ENCODE results near the gene CARNS1. TPM values are rescaled to one million over a fixed set of nuclear protein-coding genes. Genes with fewer than 3 reads are reported as not detected.

CARNS1 gene
- total RNA-seq, 1 donor from 2014 or later = 1.7 TPM

GRCh38 chr11:67392183-67392715 is 23.2 kb upstream of the CARNS1 start:
- no peaks in the 10 kb centered on the region for H3K27me3 ChIP-seq
- peaks cover 27% of the 10 kb centered on the region for H3K4me1 ChIP-seq
- H3K4me3 ChIP-seq = peak overlapping the region; percentile 85 to 93
- H3K9me3 ChIP-seq = no peaks in the 10 kb centered on the region
- DNase-seq (ENCODE audit: extremely low spot score in 2 of 2) = no peak
- peak overlapping the region; percentile 80 for H3K27ac ChIP-seq
- TF ChIP-seq POLR2AphosphoS5 (IDR thresholded peaks at IDR 0.05; ENCODE audit: insufficient read depth in 1 of 2, low read depth in 1 of 2) (no peak), CTCF (IDR thresholded peaks at IDR 0.05) (no peak), POLR2A (IDR thresholded peaks at IDR 0.05) (no peak)
- peaks cover 0 to 4% of the 10 kb centered on the region in 2 donors for H3K36me3 ChIP-seq
- intact Hi-C loops (cut with DNase I) = no loop called here

- TF ChIP-seq CTCF (IDR thresholded peaks at IDR 0.05) = no peak
- no peak for DNase-seq (ENCODE audit: extremely low spot score in 2 of 2)
- Histone ChIP-seq H3K27ac (no peak overlapping the region), H3K9me3 (no peaks in the 10 kb centered on the region), H3K4me3 (no peak overlapping the region), H3K4me1 (peaks cover 34% of the 10 kb centered on the region), H3K36me3 (peaks cover 0 to 16% of the 10 kb centered on the region in 2 donors), H3K27me3 (no peaks in the 10 kb centered on the region)
- intact Hi-C loops (cut with DNase I) = no loop called here
Observed at GRCh38 chr11:67393437-67393836, 22.0 kb upstream of the CARNS1 start.

- DNase-seq (ENCODE audit: extremely low spot score in 2 of 2) = no peak
- Histone ChIP-seq H3K9me3 (no peaks in the 10 kb centered on the region), H3K27me3 (no peaks in the 10 kb centered on the region), H3K36me3 (peaks cover 0 to 20% of the 10 kb centered on the region in 2 donors), H3K4me3 (no peak overlapping the region), H3K27ac (no peak overlapping the region), H3K4me1 (peaks cover 36% of the 10 kb centered on the region)
- no peak for TF ChIP-seq POLR2AphosphoS5 (IDR thresholded peaks at IDR 0.05; ENCODE audit: insufficient read depth in 1 of 2, low read depth in 1 of 2)
- TF ChIP-seq POLR2A (IDR thresholded peaks at IDR 0.05) = no peak
- TF ChIP-seq CTCF (IDR thresholded peaks at IDR 0.05) = no peak
- intact Hi-C loops (cut with DNase I) = no loop called here
Observed at GRCh38 chr11:67393990-67394389, 21.5 kb upstream of the CARNS1 start.

- no peak overlapping the region for H3K4me3 ChIP-seq
- DNase-seq (ENCODE audit: extremely low spot score in 2 of 2) = no peak
- no peak for TF ChIP-seq POLR2AphosphoS5 (IDR thresholded peaks at IDR 0.05; ENCODE audit: insufficient read depth in 1 of 2, low read depth in 1 of 2)
- no peak for TF ChIP-seq CTCF (IDR thresholded peaks at IDR 0.05)
- no peak for TF ChIP-seq POLR2A (IDR thresholded peaks at IDR 0.05)
- peaks cover 0 to 28% of the 10 kb centered on the region in 2 donors for H3K36me3 ChIP-seq
- intact Hi-C loops (cut with DNase I) = no loop called here
- no peak overlapping the region for H3K27ac ChIP-seq
- no peaks in the 10 kb centered on the region for H3K27me3 ChIP-seq
- H3K9me3 ChIP-seq = no peaks in the 10 kb centered on the region
- peaks cover 51% of the 10 kb centered on the region for H3K4me1 ChIP-seq
Observed at GRCh38 chr11:67395555-67396258, 19.8 kb upstream of the CARNS1 start.

GRCh38 chr11:67396259-67396581 is 19.3 kb upstream of the CARNS1 start:
- peaks cover 51% of the 10 kb centered on the region for H3K4me1 ChIP-seq

More at GRCh38 chr11:67396259-67396581, 19.3 kb upstream of the CARNS1 start:
- Histone ChIP-seq H3K4me3 (no peak overlapping the region), H3K9me3 (no peaks in the 10 kb centered on the region), H3K27ac (no peak overlapping the region), H3K36me3 (peaks cover 0 to 28% of the 10 kb centered on the region in 2 donors), H3K27me3 (no peaks in the 10 kb centered on the region)
- no peak for TF ChIP-seq CTCF (IDR thresholded peaks at IDR 0.05)
- TF ChIP-seq POLR2A (IDR thresholded peaks at IDR 0.05) = no peak
- TF ChIP-seq POLR2AphosphoS5 (IDR thresholded peaks at IDR 0.05; ENCODE audit: insufficient read depth in 1 of 2, low read depth in 1 of 2) = no peak
- DNase-seq (ENCODE audit: extremely low spot score in 2 of 2) = no peak
- intact Hi-C loops (cut with DNase I) = no loop called here
